H9 (cell line): Measurements from ENCODE around the gene SAP25. TPM values are rescaled to one million over a fixed set of nuclear protein-coding genes. Genes with fewer than 3 reads are reported as not detected.

Source experiments
- DNase-seq: peaks from one replicate; pipeline ENCODE4 v3.0.0-alpha.2; 2017
- H2AFZ ChIP-seq: one replicate; pipeline ENCODE4 v1.6.1; 2013; ENCODE audit warnings: mild to moderate bottlenecking, low read length, control low read depth, moderate library complexity
- H2AK5ac ChIP-seq: 2 replicates; pipeline ENCODE4 v1.6.1; 2013; ENCODE audit warnings: low read length, control low read depth, mixed read lengths; ENCODE audit not compliant: insufficient read length
- H2BK120ac ChIP-seq: one replicate; pipeline ENCODE4 v1.6.1; 2013; ENCODE audit warnings: low read depth, mild to moderate bottlenecking, low read length, control low read depth, inconsistent platforms; ENCODE audit not compliant: poor library complexity, severe bottlenecking
- H2BK12ac ChIP-seq: 2 replicates; pipeline ENCODE4 v1.6.1; 2013; ENCODE audit warnings: low read length, control low read depth, mixed read lengths, low read depth; ENCODE audit not compliant: insufficient read length
- H2BK15ac ChIP-seq: 2 replicates; pipeline ENCODE4 v1.6.1; 2013; ENCODE audit warnings: low read depth, low read length, control low read depth
- H2BK20ac ChIP-seq: one replicate; pipeline ENCODE4 v1.6.1; 2013; ENCODE audit warnings: low read depth, mild to moderate bottlenecking, low read length, control low read depth, inconsistent platforms; ENCODE audit not compliant: poor library complexity, severe bottlenecking
- H2BK5ac ChIP-seq: 2 replicates; pipeline ENCODE4 v1.6.1; 2013; ENCODE audit warnings: low read length, control low read depth, mixed read lengths; ENCODE audit not compliant: insufficient read length
- H3K14ac ChIP-seq: 2 replicates; pipeline ENCODE4 v1.6.1; 2013; ENCODE audit warnings: low read length, control low read depth; ENCODE audit not compliant: insufficient read depth
- H3K18ac ChIP-seq: 2 replicates; pipeline ENCODE4 v1.6.1; 2013; ENCODE audit warnings: low read depth, mild to moderate bottlenecking, mixed read lengths, low read length, control low read depth; ENCODE audit not compliant: insufficient read length
- H3K23ac ChIP-seq: 2 replicates; pipeline ENCODE4 v1.6.1; 2013; ENCODE audit warnings: low read length, control low read depth, mixed read lengths, low read depth; ENCODE audit not compliant: insufficient read length
- H3K23me2 ChIP-seq: 2 replicates; pipeline ENCODE4 v1.6.1; 2013; ENCODE audit warnings: low read depth, mild to moderate bottlenecking, mixed read lengths, low read length, control low read depth; ENCODE audit not compliant: insufficient read length, poor library complexity, severe bottlenecking
- H3K27ac ChIP-seq: 2 replicates; pipeline ENCODE4 v1.5.1; 2013; ENCODE audit warnings: low read length, control low read depth, mixed read lengths, low read depth; ENCODE audit not compliant: insufficient read length
- H3K27me3 ChIP-seq: 2 replicates; pipeline ENCODE4 v1.6.1; 2013; ENCODE audit warnings: low read length, control low read depth, inconsistent platforms; ENCODE audit not compliant: insufficient read depth
- H3K4ac ChIP-seq: 2 replicates; pipeline ENCODE4 v1.6.1; 2013; ENCODE audit warnings: low read depth, mild to moderate bottlenecking, control low read depth, inconsistent platforms, low read length, moderate library complexity
- H3K4me1 ChIP-seq: 2 replicates; pipeline ENCODE4 v1.6.1; 2013; ENCODE audit warnings: low read length, control low read depth, inconsistent platforms; ENCODE audit not compliant: insufficient read depth
- H3K4me2 ChIP-seq: 2 replicates; pipeline ENCODE4 v1.6.1; 2013; ENCODE audit warnings: low read length, control low read depth, mixed read lengths; ENCODE audit not compliant: insufficient read length, insufficient read depth
- H3K56ac ChIP-seq: 2 replicates; pipeline ENCODE4 v1.6.1; 2013; ENCODE audit warnings: low read depth, mild to moderate bottlenecking, mixed read lengths, low read length, control low read depth; ENCODE audit not compliant: insufficient read length
- H3K79me1 ChIP-seq: 2 replicates; pipeline ENCODE4 v1.6.1; 2013; ENCODE audit warnings: low read depth, mild to moderate bottlenecking, moderate library complexity, low read length, control low read depth, inconsistent platforms; ENCODE audit not compliant: insufficient read depth, poor library complexity, severe bottlenecking
- H3K79me2 ChIP-seq: 2 replicates; pipeline ENCODE4 v1.6.1; 2013; ENCODE audit warnings: low read length, control low read depth, inconsistent platforms; ENCODE audit not compliant: insufficient read depth
- H3K9ac ChIP-seq: 2 replicates; pipeline ENCODE4 v1.6.1; 2013; ENCODE audit warnings: low read length, control low read depth, mixed read lengths; ENCODE audit not compliant: insufficient read length; ENCODE audit errors: extremely low read depth
- H3K9me3 ChIP-seq: one replicate; pipeline ENCODE4 v1.6.1; 2013; ENCODE audit warnings: low read depth, low read length, inconsistent platforms; ENCODE audit not compliant: control insufficient read depth
- H3T11ph ChIP-seq: one replicate; pipeline ENCODE4 v1.6.1; 2013; ENCODE audit warnings: mild to moderate bottlenecking, low read length, control low read depth, inconsistent platforms
- H4K20me1 ChIP-seq: one replicate; pipeline ENCODE4 v1.6.1; 2013; ENCODE audit not compliant: control insufficient read depth, insufficient read length, insufficient read depth
- H4K5ac ChIP-seq: 2 replicates; pipeline ENCODE4 v1.6.1; 2013; ENCODE audit warnings: low read depth, mild to moderate bottlenecking, mixed read lengths, low read length, control low read depth; ENCODE audit not compliant: insufficient read length
- H4K8ac ChIP-seq: replicated peaks from 2 replicates; pipeline ENCODE4 v1.6.1; 2013; ENCODE audit warnings: low read length, control low read depth, mixed read lengths, low read depth; ENCODE audit not compliant: insufficient read length
- H4K91ac ChIP-seq: 2 replicates; pipeline ENCODE4 v1.6.1; 2013; ENCODE audit warnings: low read depth, mild to moderate bottlenecking, moderate library complexity, mixed read lengths, low read length, control low read depth; ENCODE audit not compliant: insufficient read length
- H3K27ac Mint-ChIP-seq, 3 experiments: 2 replicates in 2 of 3; 3 replicates in 1 of 3; pipeline ENCODE4 v1.8.0; 2020 to 2021; ENCODE audit warnings: mixed read lengths in 3 of 3, mild to moderate bottlenecking in 1 of 3, moderate library complexity in 1 of 3
- H3K27me3 Mint-ChIP-seq: 2 replicates; pipeline ENCODE4 v1.8.0; 2021; ENCODE audit warnings: low read depth, mild to moderate bottlenecking, moderate library complexity, mixed read lengths
- H3K36me3 Mint-ChIP-seq, 3 experiments: 2 replicates in 2 of 3; 3 replicates in 1 of 3; pipeline ENCODE4 v1.8.0; 2020 to 2021; ENCODE audit warnings: low read depth in 3 of 3, mixed read lengths in 3 of 3; ENCODE audit not compliant: insufficient read depth in 1 of 3
- H3K4me1 Mint-ChIP-seq, 2 experiments: 2 replicates each; pipeline ENCODE4 v1.8.0; 2020; ENCODE audit warnings: mixed read lengths in 2 of 2
- H3K4me3 Mint-ChIP-seq, 2 experiments: 2 replicates in 1 of 2; 3 replicates in 1 of 2; pipeline ENCODE4 v1.8.0; 2020 to 2021; ENCODE audit warnings: mild to moderate bottlenecking in 2 of 2, mixed read lengths in 2 of 2, moderate library complexity in 1 of 2
- H3K9me3 Mint-ChIP-seq, 2 experiments: 2 replicates in 1 of 2; 3 replicates in 1 of 2; pipeline ENCODE4 v1.8.0; 2020; ENCODE audit warnings: mild to moderate bottlenecking in 2 of 2, mixed read lengths in 2 of 2, moderate library complexity in 1 of 2
- WGBS: extraction: QIAGEN DNeasy Blood & Tissue Kit; methylation state at CpG from one replicate; pipeline ENCODE4 v1.1.7; 2013; ENCODE audit warnings: missing lambda C conversion rate, low lambda C conversion rate, mixed read lengths; ENCODE audit not compliant: insufficient read length; ENCODE audit errors: extremely low coverage; 5-methylcytosine and 5-hydroxymethylcytosine counted together
- total RNA-seq: library from RNA; stranded (reverse); gene quantifications from 2 replicates; pipeline ENCODE4 v1.2.1, GENCODE V29; 2021
- TF ChIP-seq, protein P1 (sequence below): fragments of 200-600 bp; sonication (generic); conservative IDR thresholded peaks from 3 replicates; pipeline ENCODE4 v1.8.0; 2021; ENCODE audit warnings: antibody characterized with exemption, mild to moderate bottlenecking

Gene SAP25
- total RNA-seq, 1 experiment from 2014 or later: 4.2 TPM

DNA sequence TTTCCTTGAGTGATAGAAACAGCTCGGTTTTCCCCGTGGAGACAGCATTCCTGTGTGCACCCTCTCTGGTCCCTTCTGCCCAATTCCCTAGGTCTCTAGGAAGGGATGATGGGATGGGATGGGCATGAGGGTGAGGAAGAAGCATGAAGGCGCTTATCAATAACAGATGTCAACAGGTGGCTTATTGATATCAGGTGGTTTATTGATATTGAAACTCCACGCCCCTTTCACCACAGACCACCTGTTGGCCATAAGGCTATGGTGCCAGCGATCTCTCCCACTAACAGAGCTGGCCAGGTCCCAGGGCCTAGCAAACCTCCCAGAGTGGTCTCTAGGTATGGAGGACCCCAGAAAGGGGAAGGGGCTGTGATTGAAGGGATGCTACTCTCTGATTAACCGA, 46.5 kb upstream of the SAP25 start:
- TF ChIP-seq, protein P1, sequence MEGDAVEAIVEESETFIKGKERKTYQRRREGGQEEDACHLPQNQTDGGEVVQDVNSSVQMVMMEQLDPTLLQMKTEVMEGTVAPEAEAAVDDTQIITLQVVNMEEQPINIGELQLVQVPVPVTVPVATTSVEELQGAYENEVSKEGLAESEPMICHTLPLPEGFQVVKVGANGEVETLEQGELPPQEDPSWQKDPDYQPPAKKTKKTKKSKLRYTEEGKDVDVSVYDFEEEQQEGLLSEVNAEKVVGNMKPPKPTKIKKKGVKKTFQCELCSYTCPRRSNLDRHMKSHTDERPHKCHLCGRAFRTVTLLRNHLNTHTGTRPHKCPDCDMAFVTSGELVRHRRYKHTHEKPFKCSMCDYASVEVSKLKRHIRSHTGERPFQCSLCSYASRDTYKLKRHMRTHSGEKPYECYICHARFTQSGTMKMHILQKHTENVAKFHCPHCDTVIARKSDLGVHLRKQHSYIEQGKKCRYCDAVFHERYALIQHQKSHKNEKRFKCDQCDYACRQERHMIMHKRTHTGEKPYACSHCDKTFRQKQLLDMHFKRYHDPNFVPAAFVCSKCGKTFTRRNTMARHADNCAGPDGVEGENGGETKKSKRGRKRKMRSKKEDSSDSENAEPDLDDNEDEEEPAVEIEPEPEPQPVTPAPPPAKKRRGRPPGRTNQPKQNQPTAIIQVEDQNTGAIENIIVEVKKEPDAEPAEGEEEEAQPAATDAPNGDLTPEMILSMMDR: no peak
- no peaks in the 10 kb centered on the region for H3K79me2 ChIP-seq
- H4K8ac ChIP-seq: no peak overlapping the region
- H3K4me1 Mint-ChIP-seq: no peaks in the 10 kb centered on the region; a peak in 1 of 4 replicates
- no peaks in the 10 kb centered on the region for H3K23me2 ChIP-seq
- no peak overlapping the region for H3K4me2 ChIP-seq
- H2BK5ac ChIP-seq: no peak overlapping the region
- no peak overlapping the region; a peak in 2 of 7 replicates for H3K27ac Mint-ChIP-seq
- H2BK12ac ChIP-seq: no peak overlapping the region
- H3K56ac ChIP-seq: no peak overlapping the region
- H3T11ph ChIP-seq: no peak overlapping the region
- H3K27ac ChIP-seq: no peak overlapping the region
- H3K27me3 ChIP-seq: no peaks in the 10 kb centered on the region
- WGBS: no CpG with 5 or more reads among the region's 6 CpGs
- H4K20me1 ChIP-seq: no peaks in the 10 kb centered on the region
- H3K23ac ChIP-seq: no peak overlapping the region
- H3K14ac ChIP-seq: no peak overlapping the region
- H3K79me1 ChIP-seq: no peaks in the 10 kb centered on the region
- H3K9me3 ChIP-seq: no peaks in the 10 kb centered on the region
- no peaks in the 10 kb centered on the region; a peak in 1 of 5 replicates for H3K9me3 Mint-ChIP-seq
- H3K9ac ChIP-seq: no peak overlapping the region
- H2BK15ac ChIP-seq: no peak overlapping the region
- no peak overlapping the region for H4K5ac ChIP-seq
- no peak overlapping the region for H2BK120ac ChIP-seq
- H3K4me1 ChIP-seq: no peaks in the 10 kb centered on the region
- H3K4me3 Mint-ChIP-seq: no peak overlapping the region
- no peak overlapping the region for H4K91ac ChIP-seq
- H2AK5ac ChIP-seq: no peak overlapping the region
- no peaks in the 10 kb centered on the region for H3K36me3 Mint-ChIP-seq
- no peak overlapping the region for H3K4ac ChIP-seq
- no peak overlapping the region for H2AFZ ChIP-seq
- H3K27me3 Mint-ChIP-seq: peaks cover 9% of the 10 kb centered on the region
- H3K18ac ChIP-seq: no peak overlapping the region
- H2BK20ac ChIP-seq: no peak overlapping the region
- DNase-seq: no peak
